ENCODE results near the gene TNRC6C. TPM values are rescaled to one million over a fixed set of nuclear protein-coding genes. Genes with fewer than 3 reads are reported as not detected.

TNRC6C gene, protein sequence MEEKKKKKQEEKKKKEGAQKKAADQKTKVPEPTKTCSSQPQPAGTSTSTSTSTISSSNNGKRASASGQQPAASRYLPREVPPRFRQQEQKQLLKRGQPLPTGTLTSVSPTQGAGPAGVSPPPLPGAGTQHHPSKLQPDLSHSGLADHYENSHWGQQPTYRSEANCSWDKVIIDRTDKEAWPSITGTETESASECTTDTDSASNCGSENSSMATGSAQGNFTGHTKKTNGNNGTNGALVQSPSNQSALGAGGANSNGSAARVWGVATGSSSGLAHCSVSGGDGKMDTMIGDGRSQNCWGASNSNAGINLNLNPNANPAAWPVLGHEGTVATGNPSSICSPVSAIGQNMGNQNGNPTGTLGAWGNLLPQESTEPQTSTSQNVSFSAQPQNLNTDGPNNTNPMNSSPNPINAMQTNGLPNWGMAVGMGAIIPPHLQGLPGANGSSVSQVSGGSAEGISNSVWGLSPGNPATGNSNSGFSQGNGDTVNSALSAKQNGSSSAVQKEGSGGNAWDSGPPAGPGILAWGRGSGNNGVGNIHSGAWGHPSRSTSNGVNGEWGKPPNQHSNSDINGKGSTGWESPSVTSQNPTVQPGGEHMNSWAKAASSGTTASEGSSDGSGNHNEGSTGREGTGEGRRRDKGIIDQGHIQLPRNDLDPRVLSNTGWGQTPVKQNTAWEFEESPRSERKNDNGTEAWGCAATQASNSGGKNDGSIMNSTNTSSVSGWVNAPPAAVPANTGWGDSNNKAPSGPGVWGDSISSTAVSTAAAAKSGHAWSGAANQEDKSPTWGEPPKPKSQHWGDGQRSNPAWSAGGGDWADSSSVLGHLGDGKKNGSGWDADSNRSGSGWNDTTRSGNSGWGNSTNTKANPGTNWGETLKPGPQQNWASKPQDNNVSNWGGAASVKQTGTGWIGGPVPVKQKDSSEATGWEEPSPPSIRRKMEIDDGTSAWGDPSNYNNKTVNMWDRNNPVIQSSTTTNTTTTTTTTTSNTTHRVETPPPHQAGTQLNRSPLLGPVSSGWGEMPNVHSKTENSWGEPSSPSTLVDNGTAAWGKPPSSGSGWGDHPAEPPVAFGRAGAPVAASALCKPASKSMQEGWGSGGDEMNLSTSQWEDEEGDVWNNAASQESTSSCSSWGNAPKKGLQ (N-terminal part only)
- 2.3 and 3.5 TPM in 2 replicates for total RNA-seq

GRCh38 chr17:77957857-77958715, at the start of gene TNRC6C:
TNRC6C (plus strand) TSS chr17:77958703; CDS start chr17:78004207, 45,504 bp downstream.

DNA sequence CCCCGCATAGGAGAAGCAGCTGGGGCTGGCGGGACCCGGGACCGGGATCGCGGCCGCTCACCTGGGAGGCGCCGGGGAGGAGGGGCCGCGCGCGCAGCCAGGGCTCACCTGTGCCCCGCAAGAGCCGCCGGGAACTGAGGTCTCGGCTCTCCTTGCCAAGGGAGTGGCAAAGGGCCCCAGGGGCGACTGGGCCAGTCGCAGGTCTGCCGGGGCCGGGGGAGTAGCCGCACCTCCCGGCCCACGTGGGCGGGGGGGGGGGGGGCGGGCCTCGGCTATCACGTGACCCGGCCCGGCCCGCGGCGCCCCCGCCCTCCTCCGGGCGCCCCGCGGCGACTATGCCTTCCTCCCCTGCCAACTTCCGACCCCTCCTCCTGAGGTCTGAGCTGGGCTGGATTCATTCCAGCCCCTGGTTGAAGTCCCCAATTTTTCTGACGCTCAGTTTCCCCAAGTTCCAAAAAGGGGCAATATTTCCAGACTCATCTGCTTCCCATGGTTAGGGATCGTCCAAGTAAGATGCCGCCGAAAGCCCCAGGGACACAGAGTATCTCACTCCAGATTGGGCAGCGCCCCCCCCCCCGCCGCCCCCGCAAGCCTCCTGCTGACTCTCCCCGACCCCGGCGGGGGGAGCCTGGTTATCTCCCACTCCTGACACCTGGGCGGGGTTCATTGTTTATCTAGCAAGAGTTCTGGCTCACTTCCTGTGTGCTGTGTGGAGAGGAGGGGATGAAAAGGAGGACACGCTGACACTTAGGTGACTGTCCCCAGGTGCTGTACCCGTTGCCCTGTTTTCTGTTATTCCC, 170.2 kb downstream of the TNRC6C start, which contains the start of gene TMC6:
TSS of gene TMC6 (minus strand) at position 205 of the 800 bp plus-strand sequence. CDS start 1,923 bp downstream, outside the sequence.

DNA sequence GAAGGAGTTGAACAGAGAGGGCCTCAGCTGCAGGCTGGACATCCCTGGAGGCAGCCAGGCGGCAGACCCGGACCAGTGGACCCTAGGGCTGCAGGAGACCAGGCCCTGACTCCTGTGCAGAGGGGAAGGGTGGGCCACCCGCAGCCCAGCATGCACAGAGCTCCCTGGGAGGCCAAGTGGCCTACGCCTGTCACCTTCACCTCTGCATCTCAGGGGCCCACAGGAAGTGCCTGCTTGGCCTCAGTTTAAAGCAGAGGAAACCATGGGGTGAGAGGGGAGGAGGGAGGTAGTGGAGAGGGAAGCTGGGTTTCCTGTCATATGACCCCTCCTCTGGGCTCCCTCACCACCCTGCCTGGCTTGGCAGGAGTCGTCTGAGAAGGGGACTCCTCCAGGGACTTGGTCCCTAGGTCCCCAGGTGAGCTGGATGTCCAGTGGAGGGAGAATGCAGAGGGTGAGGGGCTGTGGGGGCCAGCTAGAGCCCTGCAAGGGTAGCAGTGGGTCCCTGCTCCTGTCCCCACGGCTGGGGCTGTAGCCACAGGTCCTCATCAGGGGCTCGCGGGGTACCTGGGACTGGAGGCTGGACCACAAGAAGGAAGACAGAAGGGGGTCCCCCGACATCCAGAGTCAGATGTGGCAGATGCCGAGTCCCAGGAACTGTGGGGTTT, 172.1 kb downstream of the TNRC6C start, which contains the start of gene TMC8:
TSS of gene TMC8 (plus strand) at position 335 of the 665 bp plus-strand sequence. CDS start 818 bp downstream, outside the sequence.

Small RNA genes lying within 50 kb of the gene (small RNA-seq; reads per million reads assigned to genes)
- gene RNU1-80P (0.20 reads per million), gene RNU6-625P (not detected)

Other genes with a start within 250 kb of the TNRC6C start
- 39.3 and 75.3 TPM in 2 replicates for gene TMC6, start 170.1 kb downstream of the TNRC6C start, total RNA-seq
- gene TMC8, start 172.1 kb downstream of the TNRC6C start, total RNA-seq, result under 0.01 and 0.65 TPM in 2 replicates
- not detected in 2 replicates for gene C17orf99, start 187.7 kb downstream of the TNRC6C start, total RNA-seq
- gene SYNGR2, start 209.9 kb downstream of the TNRC6C start, total RNA-seq, result 6.7 and 10.6 TPM in 2 replicates
- 30.6 and 169 TPM in 2 replicates for gene TK1, start 228.3 kb downstream of the TNRC6C start, total RNA-seq
- 21.0 and 31.4 TPM in 2 replicates for gene AFMID, start 228.7 kb downstream of the TNRC6C start, total RNA-seq